K562 (cell line): ENCODE measurements around the gene IRF2. TPM values are rescaled to one million over a fixed set of nuclear protein-coding genes. Genes with fewer than 3 reads are reported as not detected.
A peak's percentile ranks its signal among the peaks of the same experiment; 100 is the strongest.

ENCODE experiments used
- FOSL1 ChIP-seq: fragments of 200-800 bp; sonication (Bioruptor generic); conservative IDR thresholded peaks from 2 replicates; pipeline ENCODE4 v1.6.1; 2016; ENCODE audit warnings: missing genetic modification characterization, missing compliant biosample characterization
- HNRNPUL1 ChIP-seq: fragments of 200-400 bp; formaldehyde crosslinking; IDR thresholded peaks from 2 replicates; pipeline ENCODE4 v1.6.1; 2017; ENCODE audit warnings: low read length
- NCOR1 ChIP-seq: fragments of 450-650 bp; IDR thresholded peaks from 2 replicates; pipeline ENCODE4 v1.6.1; 2016; ENCODE audit warnings: mild to moderate bottlenecking, moderate library complexity
- RB1 ChIP-seq: fragments of 450-650 bp; IDR thresholded peaks from 2 replicates; pipeline ENCODE4 v1.6.1; 2017; ENCODE audit warnings: low read depth, mild to moderate bottlenecking
- STAT5A ChIP-seq: IDR thresholded peaks from 2 replicates; pipeline ENCODE4 v1.6.1; 2012; ENCODE audit warnings: low read length, inconsistent platforms, borderline replicate concordance
- XRCC4 ChIP-seq: IDR thresholded peaks from one replicate; pipeline ENCODE4 v1.6.1; 2011; ENCODE audit not compliant: insufficient read depth, insufficient read length; ENCODE audit errors: extremely low read depth
- ZFP1 ChIP-seq: fragments of 450-650 bp; formaldehyde crosslinking; IDR thresholded peaks from 2 replicates; pipeline ENCODE4 v1.4.0; 2020; ENCODE audit warnings: mild to moderate bottlenecking, mixed read lengths
- polyA plus RNA-seq, 8 experiments: library from polyadenylated mRNA; depleted of rRNA in 4 of 8; stranded (reverse) in 5 of 8; unstranded in 3 of 8; fragments of >200 nt; fragmentation: Nextera tagmentation in 2 of 8; fragmentation: Illumina TruSeq in 1 of 8; extraction: Ambion mirVana in 2 of 8; extraction: Trizol in 1 of 8; gene quantifications; 2 replicates each; pipeline versions ENCODE4 v1.2.1 to v1.2.3, GENCODE V29; 2011 to 2014; ENCODE audit warnings: inconsistent platforms in 1 of 8, missing spikeins in 1 of 8
- total RNA-seq, 7 experiments: library from RNA; depleted of rRNA in 6 of 7; stranded (reverse); fragments of >200 nt in 6 of 7; fragmentation: Illumina TruSeq in 2 of 7; extraction: Trizol in 2 of 7; gene quantifications; 2 replicates each; pipeline versions ENCODE4 v1.2.1 to v1.2.3, GENCODE V29; 2011 to 2021; ENCODE audit warnings: low replicate concordance in 1 of 7
- TF ChIP-seq, protein P1 (sequence below): fragments of 450-650 bp; IDR thresholded peaks from 2 replicates; pipeline ENCODE4 v1.6.1; 2016; ENCODE audit warnings: antibody characterized with exemption
- TF ChIP-seq, protein P2 (sequence below): fragments of 450-650 bp; IDR thresholded peaks from 2 replicates; pipeline ENCODE4 v1.6.1; 2016; ENCODE audit warnings: borderline replicate concordance
- TF ChIP-seq, protein P3 (sequence below): fragments of 450-650 bp; IDR thresholded peaks from 2 replicates; pipeline ENCODE4 v1.6.1; 2014; ENCODE audit warnings: low read depth, mild to moderate bottlenecking, moderate library complexity, borderline replicate concordance
- TF ChIP-seq, protein P4 (sequence below): fragments of 250-450 bp; sonication (Bioruptor Pico); IDR thresholded peaks from 2 replicates; pipeline ENCODE4 v1.4.0; 2020
- TF ChIP-seq, protein P5 (sequence below): sonication (generic); formaldehyde crosslinking; IDR thresholded peaks from 2 replicates; pipeline ENCODE4 v1.8.1; 2023; ENCODE audit warnings: mild to moderate bottlenecking, missing genetic modification reagents
- TF ChIP-seq, protein P6 (sequence below): fragments of 250-450 bp; sonication (Bioruptor Pico); IDR thresholded peaks from 2 replicates; pipeline ENCODE4 v1.5.0; 2020; ENCODE audit warnings: mild to moderate bottlenecking, borderline replicate concordance

IRF2 gene
- total and polyA plus RNA-seq, 9 of the 15 experiments (the other 6 are each of a cell fraction or from before 2014, with no cell fraction given): 7.1 to 17.1 (median 11.3) TPM

DNA sequence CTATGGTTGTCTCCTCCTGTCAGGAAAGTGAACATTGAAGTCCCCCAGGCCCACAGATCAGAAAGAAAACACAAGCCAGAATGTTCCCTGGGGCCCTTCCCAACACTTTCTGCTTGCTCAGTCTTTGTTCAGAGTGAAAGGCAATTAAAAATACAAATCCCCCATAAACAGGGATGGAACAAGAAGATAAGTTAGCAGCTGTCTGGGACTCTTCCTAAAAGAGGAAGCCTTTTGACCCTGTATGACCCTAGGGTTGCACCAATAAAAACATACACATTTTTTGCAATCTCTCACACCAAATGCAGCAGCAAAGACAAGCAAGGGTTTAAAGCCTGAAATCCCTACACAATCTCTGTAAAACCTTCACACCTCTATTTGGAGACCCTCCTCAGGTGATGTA, 22.6 kb downstream of the IRF2 start (continued):
- TF ChIP-seq, protein P1, sequence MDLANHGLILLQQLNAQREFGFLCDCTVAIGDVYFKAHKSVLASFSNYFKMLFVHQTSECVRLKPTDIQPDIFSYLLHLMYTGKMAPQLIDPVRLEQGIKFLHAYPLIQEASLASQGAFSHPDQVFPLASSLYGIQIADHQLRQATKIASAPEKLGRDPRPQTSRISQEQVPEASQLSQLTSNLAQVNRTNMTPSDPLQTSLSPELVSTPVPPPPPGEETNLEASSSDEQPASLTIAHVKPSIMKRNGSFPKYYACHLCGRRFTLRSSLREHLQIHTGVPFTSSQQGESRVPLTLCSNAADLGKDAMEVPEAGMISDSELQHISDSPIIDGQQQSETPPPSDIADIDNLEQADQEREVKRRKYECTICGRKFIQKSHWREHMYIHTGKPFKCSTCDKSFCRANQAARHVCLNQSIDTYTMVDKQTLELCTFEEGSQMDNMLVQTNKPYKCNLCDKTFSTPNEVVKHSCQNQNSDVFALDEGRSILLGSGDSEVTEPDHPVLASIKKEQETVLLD: no peak
- no peak for TF ChIP-seq HNRNPUL1
- TF ChIP-seq ZFP1 (CRISPR knock-in tag): no peak
- 0 out of 2 replicates have a peak, but pooled peaks have one; percentile 33 for TF ChIP-seq FOSL1 (tag)
- TF ChIP-seq, protein P2, sequence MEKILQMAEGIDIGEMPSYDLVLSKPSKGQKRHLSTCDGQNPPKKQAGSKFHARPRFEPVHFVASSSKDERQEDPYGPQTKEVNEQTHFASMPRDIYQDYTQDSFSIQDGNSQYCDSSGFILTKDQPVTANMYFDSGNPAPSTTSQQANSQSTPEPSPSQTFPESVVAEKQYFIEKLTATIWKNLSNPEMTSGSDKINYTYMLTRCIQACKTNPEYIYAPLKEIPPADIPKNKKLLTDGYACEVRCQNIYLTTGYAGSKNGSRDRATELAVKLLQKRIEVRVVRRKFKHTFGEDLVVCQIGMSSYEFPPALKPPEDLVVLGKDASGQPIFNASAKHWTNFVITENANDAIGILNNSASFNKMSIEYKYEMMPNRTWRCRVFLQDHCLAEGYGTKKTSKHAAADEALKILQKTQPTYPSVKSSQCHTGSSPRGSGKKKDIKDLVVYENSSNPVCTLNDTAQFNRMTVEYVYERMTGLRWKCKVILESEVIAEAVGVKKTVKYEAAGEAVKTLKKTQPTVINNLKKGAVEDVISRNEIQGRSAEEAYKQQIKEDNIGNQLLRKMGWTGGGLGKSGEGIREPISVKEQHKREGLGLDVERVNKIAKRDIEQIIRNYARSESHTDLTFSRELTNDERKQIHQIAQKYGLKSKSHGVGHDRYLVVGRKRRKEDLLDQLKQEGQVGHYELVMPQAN: no peak
- no peak for TF ChIP-seq RB1
- TF ChIP-seq XRCC4: no peak
- TF ChIP-seq NCOR1: peak; percentile 95
- TF ChIP-seq, protein P3, sequence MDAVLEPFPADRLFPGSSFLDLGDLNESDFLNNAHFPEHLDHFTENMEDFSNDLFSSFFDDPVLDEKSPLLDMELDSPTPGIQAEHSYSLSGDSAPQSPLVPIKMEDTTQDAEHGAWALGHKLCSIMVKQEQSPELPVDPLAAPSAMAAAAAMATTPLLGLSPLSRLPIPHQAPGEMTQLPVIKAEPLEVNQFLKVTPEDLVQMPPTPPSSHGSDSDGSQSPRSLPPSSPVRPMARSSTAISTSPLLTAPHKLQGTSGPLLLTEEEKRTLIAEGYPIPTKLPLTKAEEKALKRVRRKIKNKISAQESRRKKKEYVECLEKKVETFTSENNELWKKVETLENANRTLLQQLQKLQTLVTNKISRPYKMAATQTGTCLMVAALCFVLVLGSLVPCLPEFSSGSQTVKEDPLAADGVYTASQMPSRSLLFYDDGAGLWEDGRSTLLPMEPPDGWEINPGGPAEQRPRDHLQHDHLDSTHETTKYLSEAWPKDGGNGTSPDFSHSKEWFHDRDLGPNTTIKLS: no peak
- TF ChIP-seq, protein P4, sequence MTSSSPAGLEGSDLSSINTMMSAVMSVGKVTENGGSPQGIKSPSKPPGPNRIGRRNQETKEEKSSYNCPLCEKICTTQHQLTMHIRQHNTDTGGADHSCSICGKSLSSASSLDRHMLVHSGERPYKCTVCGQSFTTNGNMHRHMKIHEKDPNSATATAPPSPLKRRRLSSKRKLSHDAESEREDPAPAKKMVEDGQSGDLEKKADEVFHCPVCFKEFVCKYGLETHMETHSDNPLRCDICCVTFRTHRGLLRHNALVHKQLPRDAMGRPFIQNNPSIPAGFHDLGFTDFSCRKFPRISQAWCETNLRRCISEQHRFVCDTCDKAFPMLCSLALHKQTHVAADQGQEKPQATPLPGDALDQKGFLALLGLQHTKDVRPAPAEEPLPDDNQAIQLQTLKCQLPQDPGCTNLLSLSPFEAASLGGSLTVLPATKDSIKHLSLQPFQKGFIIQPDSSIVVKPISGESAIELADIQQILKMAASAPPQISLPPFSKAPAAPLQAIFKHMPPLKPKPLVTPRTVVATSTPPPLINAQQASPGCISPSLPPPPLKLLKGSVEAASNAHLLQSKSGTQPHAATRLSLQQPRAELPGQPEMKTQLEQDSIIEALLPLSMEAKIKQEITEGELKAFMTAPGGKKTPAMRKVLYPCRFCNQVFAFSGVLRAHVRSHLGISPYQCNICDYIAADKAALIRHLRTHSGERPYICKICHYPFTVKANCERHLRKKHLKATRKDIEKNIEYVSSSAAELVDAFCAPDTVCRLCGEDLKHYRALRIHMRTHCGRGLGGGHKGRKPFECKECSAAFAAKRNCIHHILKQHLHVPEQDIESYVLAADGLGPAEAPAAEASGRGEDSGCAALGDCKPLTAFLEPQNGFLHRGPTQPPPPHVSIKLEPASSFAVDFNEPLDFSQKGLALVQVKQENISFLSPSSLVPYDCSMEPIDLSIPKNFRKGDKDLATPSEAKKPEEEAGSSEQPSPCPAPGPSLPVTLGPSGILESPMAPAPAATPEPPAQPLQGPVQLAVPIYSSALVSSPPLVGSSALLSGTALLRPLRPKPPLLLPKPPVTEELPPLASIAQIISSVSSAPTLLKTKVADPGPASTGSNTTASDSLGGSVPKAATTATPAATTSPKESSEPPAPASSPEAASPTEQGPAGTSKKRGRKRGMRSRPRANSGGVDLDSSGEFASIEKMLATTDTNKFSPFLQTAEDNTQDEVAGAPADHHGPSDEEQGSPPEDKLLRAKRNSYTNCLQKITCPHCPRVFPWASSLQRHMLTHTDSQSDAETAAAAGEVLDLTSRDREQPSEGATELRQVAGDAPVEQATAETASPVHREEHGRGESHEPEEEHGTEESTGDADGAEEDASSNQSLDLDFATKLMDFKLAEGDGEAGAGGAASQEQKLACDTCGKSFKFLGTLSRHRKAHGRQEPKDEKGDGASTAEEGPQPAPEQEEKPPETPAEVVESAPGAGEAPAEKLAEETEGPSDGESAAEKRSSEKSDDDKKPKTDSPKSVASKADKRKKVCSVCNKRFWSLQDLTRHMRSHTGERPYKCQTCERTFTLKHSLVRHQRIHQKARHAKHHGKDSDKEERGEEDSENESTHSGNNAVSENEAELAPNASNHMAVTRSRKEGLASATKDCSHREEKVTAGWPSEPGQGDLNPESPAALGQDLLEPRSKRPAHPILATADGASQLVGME (CRISPR knock-in tag): no peak
- TF ChIP-seq, protein P5, sequence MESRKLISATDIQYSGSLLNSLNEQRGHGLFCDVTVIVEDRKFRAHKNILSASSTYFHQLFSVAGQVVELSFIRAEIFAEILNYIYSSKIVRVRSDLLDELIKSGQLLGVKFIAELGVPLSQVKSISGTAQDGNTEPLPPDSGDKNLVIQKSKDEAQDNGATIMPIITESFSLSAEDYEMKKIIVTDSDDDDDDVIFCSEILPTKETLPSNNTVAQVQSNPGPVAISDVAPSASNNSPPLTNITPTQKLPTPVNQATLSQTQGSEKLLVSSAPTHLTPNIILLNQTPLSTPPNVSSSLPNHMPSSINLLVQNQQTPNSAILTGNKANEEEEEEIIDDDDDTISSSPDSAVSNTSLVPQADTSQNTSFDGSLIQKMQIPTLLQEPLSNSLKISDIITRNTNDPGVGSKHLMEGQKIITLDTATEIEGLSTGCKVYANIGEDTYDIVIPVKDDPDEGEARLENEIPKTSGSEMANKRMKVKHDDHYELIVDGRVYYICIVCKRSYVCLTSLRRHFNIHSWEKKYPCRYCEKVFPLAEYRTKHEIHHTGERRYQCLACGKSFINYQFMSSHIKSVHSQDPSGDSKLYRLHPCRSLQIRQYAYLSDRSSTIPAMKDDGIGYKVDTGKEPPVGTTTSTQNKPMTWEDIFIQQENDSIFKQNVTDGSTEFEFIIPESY: no peak
- TF ChIP-seq, protein P6, sequence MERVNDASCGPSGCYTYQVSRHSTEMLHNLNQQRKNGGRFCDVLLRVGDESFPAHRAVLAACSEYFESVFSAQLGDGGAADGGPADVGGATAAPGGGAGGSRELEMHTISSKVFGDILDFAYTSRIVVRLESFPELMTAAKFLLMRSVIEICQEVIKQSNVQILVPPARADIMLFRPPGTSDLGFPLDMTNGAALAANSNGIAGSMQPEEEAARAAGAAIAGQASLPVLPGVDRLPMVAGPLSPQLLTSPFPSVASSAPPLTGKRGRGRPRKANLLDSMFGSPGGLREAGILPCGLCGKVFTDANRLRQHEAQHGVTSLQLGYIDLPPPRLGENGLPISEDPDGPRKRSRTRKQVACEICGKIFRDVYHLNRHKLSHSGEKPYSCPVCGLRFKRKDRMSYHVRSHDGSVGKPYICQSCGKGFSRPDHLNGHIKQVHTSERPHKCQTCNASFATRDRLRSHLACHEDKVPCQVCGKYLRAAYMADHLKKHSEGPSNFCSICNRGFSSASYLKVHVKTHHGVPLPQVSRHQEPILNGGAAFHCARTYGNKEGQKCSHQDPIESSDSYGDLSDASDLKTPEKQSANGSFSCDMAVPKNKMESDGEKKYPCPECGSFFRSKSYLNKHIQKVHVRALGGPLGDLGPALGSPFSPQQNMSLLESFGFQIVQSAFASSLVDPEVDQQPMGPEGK (CRISPR knock-in tag): no peak
- peak; percentile 73 for TF ChIP-seq STAT5A
